ENCODE data around the gene CLDN17.

- TF ChIP-seq NRF1 (IDR thresholded peaks at IDR 0.05; ENCODE audit: low read depth, low read length) (no peak), CTCF (IDR thresholded peaks at IDR 0.05) (peak; percentile 76), EZH2phosphoT487 (IDR thresholded peaks at IDR 0.05; ENCODE audit: borderline replicate concordance, low read depth) (no peak), SMC3 (IDR thresholded peaks at IDR 0.05; ENCODE audit: low read depth, low read length) (peak; percentile 32), MEF2A (IDR thresholded peaks at IDR 0.05; ENCODE audit: borderline replicate concordance, low read depth) (no peak), EP300 (IDR thresholded peaks at IDR 0.05; ENCODE audit: borderline replicate concordance in 1 of 2, low read depth in 1 of 2, low read length in 1 of 2) (no peak), TCF12 (IDR thresholded peaks at IDR 0.05) (no peak), CHD2 (IDR thresholded peaks at IDR 0.05; ENCODE audit: low read length, partially characterized antibody) (no peak)
These were observed 28.2 kb upstream of the CLDN17 start for GRCh38 chr21:30194701-30195299.

Data from SK-N-SH (cell line).